Left ventricle myocardium inferior (tissue), 1 donor: ENCODE measurements around the gene FGD5. TPM values are rescaled to one million over a fixed set of nuclear protein-coding genes. Genes with fewer than 3 reads are reported as not detected.

Experiments
- DNase-seq: peaks from one replicate; pipeline ENCODE4 v3.0.0-alpha.2; 2020
- H3K27ac ChIP-seq: fragments of 200-600 bp; replicated peaks from 2 replicates; pipeline ENCODE4 v1.8.0; 2021
- H3K27me3 ChIP-seq: fragments of 200-600 bp; 2 replicates; pipeline ENCODE4 v1.8.0; 2021; ENCODE audit warnings: low read depth
- H3K36me3 ChIP-seq: fragments of 200-600 bp; 2 replicates; pipeline ENCODE4 v1.8.0; 2021
- H3K4me1 ChIP-seq: fragments of 200-600 bp; 2 replicates; pipeline ENCODE4 v1.8.0; 2021
- H3K4me3 ChIP-seq: fragments of 200-600 bp; 2 replicates; pipeline ENCODE4 v1.8.0; 2021; ENCODE audit warnings: mild to moderate bottlenecking, moderate library complexity
- H3K9me3 ChIP-seq: fragments of 200-600 bp; replicated peaks from 2 replicates; pipeline ENCODE4 v1.8.0; 2021
- intact Hi-C: fragments of 100-400 bp; cut with micrococcal nuclease; formaldehyde crosslinking; loops from one replicate; pipeline ENCODE4 v1.11.0; 2022
- total RNA-seq: library from RNA; stranded (reverse); fragmentation: NEBNext Ultra II Directional; extraction: Animal tissue kit (Norgen Biotek cat#: 25700); gene quantifications from one replicate; pipeline ENCODE4 v1.2.1, GENCODE V29; 2021
- TF ChIP-seq, protein P1 (sequence below): fragments of 200-600 bp; IDR thresholded peaks from 2 replicates; pipeline ENCODE4 v1.8.0; 2021; ENCODE audit warnings: antibody characterized with exemption, mild to moderate bottlenecking, borderline replicate concordance
- donor health status: DM: no; HTN: yes; CAD: no; lungs with severe emphysema.

FGD5 gene
- total RNA-seq, 1 donor from 2014 or later: 13.9 TPM

DNA sequence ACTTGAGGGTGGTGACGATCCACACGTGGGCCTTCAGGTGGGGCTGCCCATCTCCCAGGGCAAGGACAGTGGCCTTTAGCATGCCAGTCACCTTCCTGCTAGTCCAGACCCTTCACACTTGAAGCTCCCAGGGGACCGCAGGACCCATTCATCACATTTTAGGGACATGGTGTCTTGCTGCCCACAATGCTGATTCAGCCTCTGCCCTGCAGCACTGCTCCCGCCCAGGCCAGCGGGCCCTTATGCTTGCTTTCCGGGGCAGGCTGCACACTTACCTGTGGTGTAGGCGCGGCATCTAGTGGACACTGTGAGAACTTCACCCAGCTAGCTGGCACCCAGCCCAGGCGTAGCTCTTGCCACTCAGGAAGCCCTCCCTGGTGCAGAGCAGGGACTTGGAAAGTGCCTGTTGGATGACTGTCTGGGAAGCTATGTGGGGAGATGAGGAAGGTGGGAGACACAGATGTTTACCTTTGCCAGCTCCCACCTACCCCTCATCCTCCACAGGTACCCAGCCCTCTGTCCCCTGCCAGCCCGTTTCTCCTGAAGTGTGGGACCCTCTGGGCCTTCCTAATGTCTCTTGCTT, 102.4 kb downstream of the FGD5 start:
- no peak overlapping the region for H3K4me3 ChIP-seq
- peaks cover 9% of the 10 kb centered on the region for H3K4me1 ChIP-seq
- H3K27me3 ChIP-seq: peaks cover 4% of the 10 kb centered on the region
- no peak overlapping the region for H3K27ac ChIP-seq
- H3K36me3 ChIP-seq: peaks cover 26% of the 10 kb centered on the region
- intact Hi-C loops: loop anchor here (5.0 kb wide), 1 partner anchor 129 kb away; no protein-coding TSS in a partner anchor
- H3K9me3 ChIP-seq: no peaks in the 10 kb centered on the region
- TF ChIP-seq, protein P1, sequence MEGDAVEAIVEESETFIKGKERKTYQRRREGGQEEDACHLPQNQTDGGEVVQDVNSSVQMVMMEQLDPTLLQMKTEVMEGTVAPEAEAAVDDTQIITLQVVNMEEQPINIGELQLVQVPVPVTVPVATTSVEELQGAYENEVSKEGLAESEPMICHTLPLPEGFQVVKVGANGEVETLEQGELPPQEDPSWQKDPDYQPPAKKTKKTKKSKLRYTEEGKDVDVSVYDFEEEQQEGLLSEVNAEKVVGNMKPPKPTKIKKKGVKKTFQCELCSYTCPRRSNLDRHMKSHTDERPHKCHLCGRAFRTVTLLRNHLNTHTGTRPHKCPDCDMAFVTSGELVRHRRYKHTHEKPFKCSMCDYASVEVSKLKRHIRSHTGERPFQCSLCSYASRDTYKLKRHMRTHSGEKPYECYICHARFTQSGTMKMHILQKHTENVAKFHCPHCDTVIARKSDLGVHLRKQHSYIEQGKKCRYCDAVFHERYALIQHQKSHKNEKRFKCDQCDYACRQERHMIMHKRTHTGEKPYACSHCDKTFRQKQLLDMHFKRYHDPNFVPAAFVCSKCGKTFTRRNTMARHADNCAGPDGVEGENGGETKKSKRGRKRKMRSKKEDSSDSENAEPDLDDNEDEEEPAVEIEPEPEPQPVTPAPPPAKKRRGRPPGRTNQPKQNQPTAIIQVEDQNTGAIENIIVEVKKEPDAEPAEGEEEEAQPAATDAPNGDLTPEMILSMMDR: peak; percentile 98
- peak; percentile 89 for DNase-seq

DNA sequence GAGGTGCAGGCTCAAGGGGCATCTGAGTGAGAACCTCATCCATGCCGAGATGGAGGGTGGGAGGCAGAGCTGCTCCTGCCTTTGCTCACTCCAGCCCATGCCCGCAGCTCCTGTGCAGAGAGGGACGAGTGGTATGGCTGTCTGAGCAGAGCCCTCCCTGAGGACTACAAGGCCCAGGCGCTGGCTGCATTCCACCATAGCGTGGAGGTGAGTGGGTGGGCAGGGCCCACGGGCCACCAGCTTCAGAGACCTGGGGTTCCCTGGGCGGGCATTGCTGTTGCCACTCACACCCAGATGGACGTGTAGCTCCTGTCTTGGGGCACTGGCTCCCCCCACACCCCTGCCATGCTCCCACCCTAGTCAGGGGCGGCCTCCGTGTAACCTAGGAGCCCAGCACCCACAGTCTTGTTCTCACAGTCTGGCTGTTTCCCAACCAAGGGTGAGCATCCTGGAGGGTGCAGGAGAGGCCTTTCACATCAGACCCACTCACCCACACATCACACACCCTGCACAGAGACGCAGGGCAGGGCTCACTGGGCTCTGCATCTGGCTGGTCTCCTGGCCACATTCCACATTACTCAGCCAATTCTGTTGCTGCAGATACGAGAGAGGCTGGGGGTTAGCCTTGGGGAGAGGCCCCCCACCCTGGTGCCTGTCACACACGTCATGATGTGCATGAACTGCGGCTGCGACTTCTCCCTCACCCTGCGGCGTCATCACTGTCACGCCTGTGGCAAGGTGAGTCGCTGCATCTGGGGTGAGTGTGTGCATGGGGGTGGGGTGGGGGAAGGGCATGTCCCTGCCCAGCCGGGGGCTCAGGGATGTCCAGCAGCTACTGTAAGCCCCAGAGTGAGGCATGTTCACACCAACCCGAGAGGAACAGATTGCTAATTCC, 103.3 kb downstream of the FGD5 start:
- DNase-seq: no peak
- TF ChIP-seq, protein P1: no peak
- Histone ChIP-seq H3K4me3 (no peak overlapping the region), H3K27ac (no peak overlapping the region), H3K36me3 (peaks cover 28% of the 10 kb centered on the region), H3K27me3 (peaks cover 4% of the 10 kb centered on the region), H3K9me3 (no peaks in the 10 kb centered on the region), H3K4me1 (peaks cover 9% of the 10 kb centered on the region)
- intact Hi-C loops: loop anchor here (5.0 kb wide), 1 partner anchor 130 kb away; no protein-coding TSS in a partner anchor

DNA sequence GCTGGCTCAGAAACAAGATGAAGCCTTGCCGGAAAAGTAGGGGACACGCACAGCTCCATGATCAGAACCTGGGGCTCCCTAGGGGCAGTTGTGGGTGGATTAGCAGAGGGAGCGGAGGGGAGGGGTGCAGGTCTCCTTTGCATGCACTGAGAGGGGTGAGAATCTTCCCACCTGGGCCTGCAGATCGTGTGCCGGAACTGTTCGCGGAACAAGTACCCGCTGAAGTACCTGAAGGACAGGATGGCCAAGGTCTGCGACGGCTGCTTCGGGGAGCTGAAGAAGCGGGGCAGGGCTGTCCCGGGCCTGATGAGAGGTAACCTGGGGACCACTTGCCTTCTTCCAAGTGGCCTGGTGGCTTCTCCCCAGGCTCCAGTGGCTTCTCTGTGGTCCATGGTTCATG, 104.1 kb downstream of the FGD5 start:
- H3K4me1 ChIP-seq: peaks cover 9% of the 10 kb centered on the region
- peaks cover 4% of the 10 kb centered on the region for H3K27me3 ChIP-seq
- H3K36me3 ChIP-seq: peaks cover 26% of the 10 kb centered on the region
- TF ChIP-seq, protein P1: no peak
- H3K9me3 ChIP-seq: no peaks in the 10 kb centered on the region
- no peak for DNase-seq
- intact Hi-C loops: loop anchor here (5.0 kb wide), 1 partner anchor 131 kb away; no protein-coding TSS in a partner anchor
- no peak overlapping the region for H3K4me3 ChIP-seq
- no peak overlapping the region for H3K27ac ChIP-seq

DNA sequence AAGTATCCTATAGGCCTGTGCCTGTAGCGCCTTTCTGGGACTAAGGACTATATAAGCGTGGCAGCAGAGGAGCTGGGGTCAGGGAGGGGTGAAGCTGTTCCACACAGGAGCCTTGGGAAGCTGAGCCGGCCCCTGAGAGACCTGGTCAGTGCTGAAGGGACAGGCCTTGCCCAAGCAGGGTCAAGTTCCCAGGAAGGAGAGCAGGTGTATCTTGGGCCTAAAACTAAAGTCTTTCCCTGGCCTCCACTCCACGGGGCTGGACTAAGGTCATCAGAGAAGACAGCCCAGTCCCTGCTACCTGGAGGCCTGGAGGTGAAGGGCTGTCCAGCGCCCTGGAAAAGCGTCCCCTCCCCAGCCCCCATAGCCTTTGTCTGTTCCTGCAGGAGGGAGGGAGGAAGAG, 104.7 kb downstream of the FGD5 start:
- H3K36me3 ChIP-seq: peaks cover 26% of the 10 kb centered on the region
- intact Hi-C loops: loop anchor here (5.0 kb wide), 1 partner anchor 131 kb away; no protein-coding TSS in a partner anchor
- DNase-seq: no peak
- peaks cover 4% of the 10 kb centered on the region for H3K27me3 ChIP-seq
- H3K9me3 ChIP-seq: no peaks in the 10 kb centered on the region
- no peak overlapping the region for H3K4me3 ChIP-seq
- no peak overlapping the region for H3K27ac ChIP-seq
- peaks cover 9% of the 10 kb centered on the region for H3K4me1 ChIP-seq
- TF ChIP-seq, protein P1: no peak

DNA sequence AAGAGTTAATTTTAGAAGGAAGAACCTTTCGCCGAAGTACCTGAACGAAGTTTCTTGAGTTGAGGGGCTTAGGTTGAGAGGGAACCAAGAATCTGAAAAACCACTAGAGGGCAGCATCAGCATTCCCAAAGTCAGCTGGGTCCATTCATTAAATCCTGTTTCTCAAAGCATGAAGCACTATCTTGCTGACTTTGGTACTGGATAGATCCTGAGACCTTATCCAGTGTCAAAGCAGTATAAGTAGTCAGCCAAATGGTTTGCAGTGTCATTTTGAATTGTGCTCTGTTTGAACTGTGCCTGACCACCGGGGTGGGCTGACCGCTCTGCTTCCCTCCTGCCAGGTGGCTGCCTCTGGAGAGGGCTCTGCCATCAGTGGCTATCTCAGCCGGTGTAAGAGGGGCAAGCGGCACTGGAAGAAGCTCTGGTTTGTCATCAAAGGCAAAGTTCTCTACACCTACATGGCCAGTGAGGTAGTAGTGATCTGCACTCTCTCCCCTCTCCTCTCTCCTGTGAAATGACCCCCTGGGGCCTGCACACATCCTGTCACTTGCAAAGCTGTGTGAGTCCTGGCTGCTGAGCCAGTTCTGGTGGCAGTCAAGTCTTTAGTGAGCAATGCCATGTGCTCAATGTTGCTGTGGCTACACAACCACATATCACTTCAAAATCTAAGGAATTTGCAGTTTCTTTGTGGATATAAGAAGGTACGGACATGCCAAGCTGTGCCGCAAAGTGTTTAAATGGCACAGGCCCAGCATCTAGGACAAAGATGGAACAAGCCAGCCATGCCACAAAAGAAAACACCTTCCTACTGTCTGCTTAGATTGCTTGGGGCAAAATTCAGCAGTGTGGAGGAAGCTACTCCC, 107.2 kb downstream of the FGD5 start:
- Histone ChIP-seq H3K4me3 (no peak overlapping the region), H3K4me1 (peaks cover 6% of the 10 kb centered on the region), H3K27me3 (no peaks in the 10 kb centered on the region), H3K36me3 (peaks cover 20% of the 10 kb centered on the region), H3K27ac (no peak overlapping the region), H3K9me3 (no peaks in the 10 kb centered on the region)
- TF ChIP-seq, protein P1: peak; percentile 82
- DNase-seq: no peak
- intact Hi-C loops: no loop called here
